PFSK-1 (cell line): ENCODE measurements around the gene PSMD8.

Experiments used
- REST ChIP-seq, 2 experiments: IDR thresholded peaks; 2 replicates each; pipeline versions ENCODE4 v1.6.1 to v1.8.0; 2011 to 2012; ENCODE audit warnings: low read depth in 2 of 2, low read length in 2 of 2, control low read depth in 1 of 2, inconsistent platforms in 1 of 2, mild to moderate bottlenecking in 1 of 2, moderate library complexity in 1 of 2; ENCODE audit not compliant: insufficient read depth in 1 of 2
- SIN3A ChIP-seq: IDR thresholded peaks from 2 replicates; pipeline ENCODE4 v1.6.1; 2012; ENCODE audit warnings: mild to moderate bottlenecking, low read length, moderate library complexity, borderline replicate concordance; ENCODE audit not compliant: insufficient read depth

GRCh38 chr19:38429811-38430156 lies 55.4 kb downstream of the PSMD8 start:
- TF ChIP-seq REST (IDR thresholded peaks at IDR 0.05; ENCODE audit: insufficient read depth in 1 of 2, low read depth in 2 of 2, low read length in 2 of 2) (no peak), SIN3A (no peak)
